SK-N-SH (cell line): Measurements from ENCODE around the gene MUC2. TPM values are rescaled to one million over a fixed set of nuclear protein-coding genes. Genes with fewer than 3 reads are reported as not detected.

ENCODE experiments used
- CTCF ChIA-PET: fragments of 300-600, 350-600 bp; formaldehyde crosslinking; extraction: SDS; loops from one replicate; lab custom pipeline; 2021; lab: Yijun Ruan, JAX
- POLR2A ChIA-PET: fragments of 350-600 bp; sonication (Branson Sonifier 250); formaldehyde crosslinking; extraction: SDS; loops from one replicate; lab custom pipeline; 2020; ENCODE audit warnings: antibody characterized with exemption, inconsistent platforms; lab: Yijun Ruan, JAX
- DNase-seq: peaks from one replicate; pipeline ENCODE4 v3.0.0; 2012
- H2AFZ ChIP-seq: fragments of 200-600 bp; sonication (generic); 2 replicates; pipeline ENCODE4 v1.8.1; 2016; ENCODE audit warnings: antibody characterized with exemption, mild to moderate bottlenecking, low read depth
- H3F3A ChIP-seq: fragments of 200-600 bp; sonication (generic); replicated peaks from 2 replicates; pipeline ENCODE3; 2016; ENCODE audit warnings: antibody characterized with exemption, mild to moderate bottlenecking; ENCODE audit not compliant: insufficient read depth
- H3K27ac ChIP-seq, 2 experiments: fragments of 200-500 bp in 1 of 2; fragments of 200-600 bp in 1 of 2; sonication (Bioruptor generic) in 1 of 2; sonication (generic), shearing (Covaris generic) in 1 of 2; 2 replicates each; pipeline versions ENCODE4 v1.5.1 to v1.6.1; 2014 to 2016; ENCODE audit warnings: low read depth in 2 of 2, inconsistent platforms in 1 of 2, low read length in 1 of 2, mild to moderate bottlenecking in 1 of 2, mixed read lengths in 1 of 2
- H3K27me3 ChIP-seq: fragments of 200-600 bp; sonication (generic), shearing (Covaris generic); 2 replicates; pipeline ENCODE4 v1.6.1; 2016; ENCODE audit warnings: mixed run types; ENCODE audit not compliant: insufficient read depth
- H3K36me3 ChIP-seq, 2 experiments: fragments of 200-500 bp in 1 of 2; fragments of 200-600 bp in 1 of 2; sonication (Bioruptor generic) in 1 of 2; sonication (generic) in 1 of 2; replicated peaks in 1 of 2; 2 replicates each; pipeline versions ENCODE3 to v1.5.1; 2014 to 2016; ENCODE audit warnings: low read length in 1 of 2, mild to moderate bottlenecking in 1 of 2; ENCODE audit not compliant: insufficient read depth in 2 of 2, control insufficient read depth in 1 of 2
- H3K4me1 ChIP-seq, 2 experiments: fragments of 200-500 bp in 1 of 2; fragments of 200-600 bp in 1 of 2; sonication (Bioruptor generic) in 1 of 2; sonication (generic), shearing (Covaris generic) in 1 of 2; 2 replicates each; pipeline versions ENCODE4 v1.5.1 to v1.6.1; 2014 to 2016; ENCODE audit warnings: low read depth in 1 of 2, low read length in 1 of 2, mixed run types in 1 of 2; ENCODE audit not compliant: insufficient read depth in 2 of 2, control insufficient read depth in 1 of 2
- H3K4me2 ChIP-seq: fragments of 200-600 bp; sonication (generic), shearing (Covaris generic); 2 replicates; pipeline ENCODE4 v1.6.1; 2017; ENCODE audit warnings: mixed run types
- H3K4me3 ChIP-seq, 2 experiments: fragments of 200-500 bp in 1 of 2; fragments of 200-600 bp in 1 of 2; sonication (Bioruptor generic) in 1 of 2; sonication (generic), shearing (Covaris generic) in 1 of 2; 2 replicates each; pipeline versions ENCODE4 v1.5.1 to v1.8.1; 2014 to 2016; ENCODE audit warnings: low read depth in 2 of 2, inconsistent platforms in 1 of 2, low read length in 1 of 2, mild to moderate bottlenecking in 1 of 2, mixed read lengths in 1 of 2, moderate library complexity in 1 of 2
- H3K79me2 ChIP-seq: fragments of 200-600 bp; sonication (generic); 2 replicates; pipeline ENCODE4 v1.8.1; 2017; ENCODE audit warnings: mild to moderate bottlenecking; ENCODE audit not compliant: insufficient read depth
- H3K9ac ChIP-seq: fragments of 200-600 bp; sonication (generic); 2 replicates; pipeline ENCODE4 v1.6.1; 2017; ENCODE audit warnings: mixed run types
- H3K9me2 ChIP-seq: fragments of 200-600 bp; sonication (generic); 2 replicates; pipeline ENCODE4 v1.6.1; 2017; ENCODE audit warnings: mixed run types
- H3K9me3 ChIP-seq: fragments of 200-600 bp; sonication (generic); 2 replicates; pipeline ENCODE4 v1.6.1; 2017; ENCODE audit warnings: mixed run types, mild to moderate bottlenecking, moderate library complexity
- H4K20me1 ChIP-seq: fragments of 200-600 bp; sonication (generic); 2 replicates; pipeline ENCODE4 v1.6.1; 2017; ENCODE audit warnings: mild to moderate bottlenecking, mixed run types; ENCODE audit not compliant: insufficient read depth
- ELF1 ChIP-seq: IDR thresholded peaks from 2 replicates; pipeline ENCODE4 v1.4.0; 2012
- FOSL2 ChIP-seq: IDR thresholded peaks from 2 replicates; pipeline ENCODE4 v1.4.0; 2012; ENCODE audit warnings: low read depth, mild to moderate bottlenecking, moderate library complexity, borderline replicate concordance
- FOXJ3 ChIP-seq: sonication (generic); formaldehyde crosslinking; IDR thresholded peaks from 2 replicates; pipeline ENCODE4 v1.5.1; 2020; ENCODE audit warnings: mild to moderate bottlenecking, missing genetic modification reagents
- FOXM1 ChIP-seq: IDR thresholded peaks from 2 replicates; pipeline ENCODE4 v1.4.0; 2012; ENCODE audit warnings: low read depth, mild to moderate bottlenecking
- JUND ChIP-seq: IDR thresholded peaks from 2 replicates; pipeline ENCODE4 v1.4.0; 2012
- MEF2A ChIP-seq: IDR thresholded peaks from 2 replicates; pipeline ENCODE4 v1.4.0; 2012; ENCODE audit warnings: low read depth, borderline replicate concordance
- MXI1 ChIP-seq: IDR thresholded peaks from 2 replicates; pipeline ENCODE4 v1.6.1; 2012; ENCODE audit warnings: mild to moderate bottlenecking, low read depth, low read length, improper control_type of control experiment
- NFIC ChIP-seq: IDR thresholded peaks from 2 replicates; pipeline ENCODE4 v1.4.0; 2012; ENCODE audit warnings: borderline replicate concordance
- RAD21 ChIP-seq: IDR thresholded peaks from 2 replicates; pipeline ENCODE4 v1.6.1; 2012; ENCODE audit warnings: mild to moderate bottlenecking, low read length
- REST ChIP-seq: IDR thresholded peaks from 2 replicates; pipeline ENCODE4 v1.6.1; 2012; ENCODE audit warnings: mild to moderate bottlenecking, low read depth, low read length, moderate library complexity
- RXRA ChIP-seq: IDR thresholded peaks from 2 replicates; pipeline ENCODE4 v1.4.0; 2012; ENCODE audit warnings: low read depth, mild to moderate bottlenecking, borderline replicate concordance
- SMC3 ChIP-seq: IDR thresholded peaks from 2 replicates; pipeline ENCODE4 v1.6.1; 2012; ENCODE audit warnings: low read depth, low read length, improper control_type of control experiment
- TAF1 ChIP-seq: IDR thresholded peaks from 2 replicates; pipeline ENCODE4 v1.6.1; 2012; ENCODE audit warnings: low read depth, mild to moderate bottlenecking, low read length, moderate library complexity, borderline replicate concordance
- TCF12 ChIP-seq: IDR thresholded peaks from 2 replicates; pipeline ENCODE4 v1.4.0; 2012
- USF1 ChIP-seq: IDR thresholded peaks from 2 replicates; pipeline ENCODE4 v1.4.0; 2012; ENCODE audit warnings: low read depth, borderline replicate concordance
- YY1 ChIP-seq: IDR thresholded peaks from 2 replicates; pipeline ENCODE4 v1.4.0; 2012; ENCODE audit warnings: low read depth, mild to moderate bottlenecking
- WGBS: methylation state at CpG from one replicate; pipeline ENCODE4 v1.1.6; 2017; ENCODE audit warnings: low lambda C conversion rate; 5-methylcytosine and 5-hydroxymethylcytosine counted together
- polyA plus RNA-seq, 3 experiments: library from polyadenylated mRNA; depleted of rRNA; stranded (reverse); fragments of >200 nt; gene quantifications; 2 replicates each; pipeline ENCODE4 v1.2.3, GENCODE V29; 2012

MUC2 gene
- polyA plus RNA-seq, 1 of the 3 experiments (the other 2 are of a cell fraction): not detected

DNA sequence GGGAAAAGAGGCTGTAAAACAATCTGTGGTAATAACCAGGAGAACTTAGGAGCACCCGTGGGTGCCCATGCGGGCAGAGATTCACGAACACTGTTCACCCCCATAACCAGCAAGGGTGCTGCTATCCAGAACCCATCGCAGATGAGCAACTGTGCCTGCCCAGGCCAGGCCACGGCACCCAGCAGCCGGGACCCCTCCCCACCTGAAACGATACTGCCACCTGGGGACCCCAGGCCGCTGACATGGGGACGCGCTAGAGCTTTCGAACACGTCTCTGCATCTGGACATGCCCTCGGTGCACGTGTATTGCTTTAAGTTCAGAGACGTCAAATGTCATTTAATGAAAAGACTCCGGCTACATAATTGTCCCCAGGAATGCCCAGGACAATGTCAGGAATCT lies 14.3 kb upstream of the MUC2 start:
- POLR2A ChIA-PET: no interaction called here
- DNase-seq: no peak
- H2AFZ ChIP-seq: no peak overlapping the region
- TF ChIP-seq NFIC (no peak), MEF2A (no peak), RAD21 (no peak), SMC3 (no peak), TCF12 (no peak), FOSL2 (no peak), YY1 (no peak), ELF1 (no peak), FOXM1 (no peak), TAF1 (no peak)
- TF ChIP-seq, all 33 proteins: peak for 0
- H3K27ac ChIP-seq: no peak overlapping the region
- no peaks in the 10 kb centered on the region for H4K20me1 ChIP-seq
- WGBS: 64% methylated on average over 13 of the region's 16 CpGs
- H3K79me2 ChIP-seq: no peaks in the 10 kb centered on the region
- H3K9me3 ChIP-seq: no peaks in the 10 kb centered on the region
- H3K4me3 ChIP-seq: no peak overlapping the region
- no peaks in the 10 kb centered on the region for H3K9me2 ChIP-seq
- H3F3A ChIP-seq: no peaks in the 10 kb centered on the region
- H3K36me3 ChIP-seq: no peaks in the 10 kb centered on the region
- no peak overlapping the region for H3K4me2 ChIP-seq
- CTCF ChIA-PET: interaction anchor here (1.3 to 3.6 kb wide), 2 partner anchors 9 to 457 kb away, joined by 3 to 16 read pairs; no protein-coding TSS in a partner anchor
- H3K9ac ChIP-seq: no peak overlapping the region
- H3K27me3 ChIP-seq: no peaks in the 10 kb centered on the region
- no peaks in the 10 kb centered on the region for H3K4me1 ChIP-seq

GRCh38 chr11:1060852-1061616 lies 13.6 kb upstream of the MUC2 start:
- Histone ChIP-seq H4K20me1 (no peaks in the 10 kb centered on the region), H3K9me3 (no peaks in the 10 kb centered on the region), H3K9me2 (no peaks in the 10 kb centered on the region), H3K9ac (no peak overlapping the region), H3K4me1 (no peaks in the 10 kb centered on the region), H3K4me3 (no peak overlapping the region), H3K36me3 (no peaks in the 10 kb centered on the region), H3K4me2 (no peak overlapping the region), H3K27me3 (no peaks in the 10 kb centered on the region), H3K79me2 (no peaks in the 10 kb centered on the region), H2AFZ (no peak overlapping the region), H3K27ac (no peak overlapping the region), H3F3A (no peaks in the 10 kb centered on the region)
- no peak for DNase-seq
- CTCF ChIA-PET: interaction anchor here (1.3 to 3.6 kb wide), 2 partner anchors 10 to 457 kb away, joined by 3 to 16 read pairs; no protein-coding TSS in a partner anchor
- TF ChIP-seq MXI1: no peak
- TF ChIP-seq MEF2A: no peak
- TF ChIP-seq JUND: no peak
- TF ChIP-seq USF1: no peak
- TF ChIP-seq RAD21: no peak
- no peak for TF ChIP-seq REST
- TF ChIP-seq YY1: no peak
- TF ChIP-seq RXRA: no peak
- TF ChIP-seq FOXJ3 (CRISPR knock-in tag): no peak
- TF ChIP-seq NFIC: no peak
- TF ChIP-seq ELF1: no peak
- POLR2A ChIA-PET: no interaction called here
- 35% methylated on average over 17 of the region's 18 CpGs for WGBS
